Right lobe of liver (tissue), 6 donors: ENCODE measurements around the gene MAML2. TPM values are rescaled to one million over a fixed set of nuclear protein-coding genes. Genes with fewer than 3 reads are reported as not detected.

Experiments used
- ATAC-seq, 4 donors: fragments of 200-7000 bp; cut with Tn5 transposase; one replicate each; pipeline ENCODE4 v1.9.1; 2020; ENCODE audit warnings: mild to moderate bottlenecking in 4 of 4, moderate library complexity in 4 of 4
- DNase-seq, 3 donors: peaks; one replicate each; pipeline ENCODE4 v3.0.0-alpha.2; 2020
- H3K27ac ChIP-seq, 3 donors: fragments of 200-600 bp; one replicate each; pipeline ENCODE4 v1.8.0; 2022
- H3K27me3 ChIP-seq, 2 donors: fragments of 200-600 bp; one replicate each; pipeline ENCODE4 v1.8.0; 2022
- H3K36me3 ChIP-seq, 4 donors: fragments of 200-600 bp; sonication (generic) in 1 of 4; one replicate each; pipeline versions ENCODE4 v1.5.1 to v1.8.0; 2017 to 2022; ENCODE audit warnings: control low read depth in 1 of 4
- H3K4me1 ChIP-seq, 4 donors: fragments of 200-600 bp; sonication (generic) in 1 of 4; one replicate each; pipeline versions ENCODE4 v1.5.1 to v1.8.0; 2017 to 2022; ENCODE audit warnings: control low read depth in 1 of 4
- H3K4me3 ChIP-seq, 3 donors: fragments of 200-600 bp; one replicate each; pipeline ENCODE4 v1.8.0; 2022
- H3K9me3 ChIP-seq, 4 donors: fragments of 200-600 bp; sonication (generic) in 1 of 4; one replicate each; pipeline versions ENCODE4 v1.5.1 to v1.8.0; 2017 to 2022; ENCODE audit warnings: control low read depth in 1 of 4
- POLR2A ChIP-seq: fragments of 450-650 bp; IDR thresholded peaks from one replicate; pipeline ENCODE4 v1.6.1; 2017; ENCODE audit warnings: antibody characterized with exemption, mild to moderate bottlenecking
- WGBS: methylation state at CpG from one replicate; pipeline ENCODE4 v1.1.6; 2018; ENCODE audit warnings: low coverage, low lambda C conversion rate; ENCODE audit not compliant: insufficient coverage; ENCODE audit errors: missing lambda C conversion rate; 5-methylcytosine and 5-hydroxymethylcytosine counted together
- intact Hi-C, 2 donors: fragments of 100-400 bp; cut with DNase I; formaldehyde crosslinking; loops; one replicate each; pipeline versions ENCODE4 v1.11.2 to v1.14.1; 2022
- total RNA-seq, 6 experiments: library from RNA; depleted of rRNA in 2 of 6; stranded (reverse); fragments of >200 nt in 2 of 6; fragmentation: NEBNext Ultra II Directional in 3 of 6; extraction: Animal tissue kit (Norgen Biotek cat#: 25700) in 3 of 6; gene quantifications; one replicate each; pipeline versions ENCODE4 v1.1.0 to v1.2.4, GENCODE V29; 2016 to 2023
- TF ChIP-seq, protein P1 (sequence below), 4 donors: fragments of 200-600 bp in 3 of 4; fragments of 450-650 bp in 1 of 4; IDR thresholded peaks; one replicate each; pipeline versions ENCODE4 v1.5.1 to v1.8.0; 2016 to 2022; ENCODE audit warnings: antibody characterized with exemption in 4 of 4, mild to moderate bottlenecking in 2 of 4
- donor health status: DM: no; HTN: yes; CAD: no.
- donor health status: DM: no; HTN: no; CAD: no.
- donor health status: DM: no; HTN: no; CAD: no.
- donor health status: DM: no; HTN: yes; CAD: no.
- donor health status: DM: no; HTN: yes; CAD: no.

The MAML2 gene
- total RNA-seq, 6 experiments from 2014 or later, result 0.92 to 2.3 (median 1.9) TPM

GRCh38 chr11:96267496-96268032 lies 75.4 kb downstream of the MAML2 start:
- intact Hi-C loops, result no loop called here
- no peak overlapping the region for H3K4me3 ChIP-seq

DNA sequence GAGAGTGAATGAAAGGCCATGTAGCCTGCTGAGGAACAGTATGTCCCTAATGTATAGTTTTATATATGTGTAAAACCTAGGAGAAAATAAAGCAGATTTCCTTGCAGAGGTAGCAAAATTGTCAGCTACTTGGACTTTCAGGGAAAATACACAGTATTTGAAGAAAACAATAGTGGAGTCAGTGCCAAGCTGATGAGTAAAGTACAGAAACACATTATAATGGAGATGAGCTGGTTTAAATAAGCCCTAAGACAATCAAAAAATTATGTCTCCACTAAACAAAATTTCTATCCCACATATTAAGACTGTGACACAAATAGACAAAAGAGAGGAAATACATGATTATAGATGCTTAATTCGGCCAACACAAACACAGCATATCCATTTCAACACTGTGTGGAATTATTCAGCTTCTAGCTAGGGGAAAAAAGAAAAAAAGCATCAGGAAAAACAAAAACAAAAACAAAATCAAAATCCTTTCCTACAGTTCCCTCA lies 75.9 kb downstream of the MAML2 start:
- TF ChIP-seq, protein P1, sequence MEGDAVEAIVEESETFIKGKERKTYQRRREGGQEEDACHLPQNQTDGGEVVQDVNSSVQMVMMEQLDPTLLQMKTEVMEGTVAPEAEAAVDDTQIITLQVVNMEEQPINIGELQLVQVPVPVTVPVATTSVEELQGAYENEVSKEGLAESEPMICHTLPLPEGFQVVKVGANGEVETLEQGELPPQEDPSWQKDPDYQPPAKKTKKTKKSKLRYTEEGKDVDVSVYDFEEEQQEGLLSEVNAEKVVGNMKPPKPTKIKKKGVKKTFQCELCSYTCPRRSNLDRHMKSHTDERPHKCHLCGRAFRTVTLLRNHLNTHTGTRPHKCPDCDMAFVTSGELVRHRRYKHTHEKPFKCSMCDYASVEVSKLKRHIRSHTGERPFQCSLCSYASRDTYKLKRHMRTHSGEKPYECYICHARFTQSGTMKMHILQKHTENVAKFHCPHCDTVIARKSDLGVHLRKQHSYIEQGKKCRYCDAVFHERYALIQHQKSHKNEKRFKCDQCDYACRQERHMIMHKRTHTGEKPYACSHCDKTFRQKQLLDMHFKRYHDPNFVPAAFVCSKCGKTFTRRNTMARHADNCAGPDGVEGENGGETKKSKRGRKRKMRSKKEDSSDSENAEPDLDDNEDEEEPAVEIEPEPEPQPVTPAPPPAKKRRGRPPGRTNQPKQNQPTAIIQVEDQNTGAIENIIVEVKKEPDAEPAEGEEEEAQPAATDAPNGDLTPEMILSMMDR (IDR thresholded peaks at IDR 0.05), result no peak
- no peak for TF ChIP-seq POLR2A
- Histone ChIP-seq H3K27ac (no peak overlapping the region), H3K4me3 (no peak overlapping the region), H3K27me3 (no peaks in the 10 kb centered on the region), H3K9me3 (no peaks in the 10 kb centered on the region), H3K36me3 (no peaks in the 10 kb centered on the region), H3K4me1 (no peaks in the 10 kb centered on the region)
- DNase-seq (no peak), ATAC-seq (peak in 1 of 4 donors; percentile 22)
- 17% methylated on average over 1 of the region's 1 CpG for WGBS
- intact Hi-C loops, result no loop called here

More at GRCh38 chr11:96267496-96268032, 75.4 kb downstream of the MAML2 start:
- peak overlapping the region in 1 of 3 donors; percentile 58 for H3K27ac ChIP-seq
- H3K9me3 ChIP-seq, result no peaks in the 10 kb centered on the region
- WGBS, result 37% methylated on average over 2 of the region's 2 CpGs
- ATAC-seq, result peak in 2 of 4 donors; percentile 13 to 42
- TF ChIP-seq POLR2A, result no peak
- TF ChIP-seq, protein P1 (IDR thresholded peaks at IDR 0.05), result no peak
- H3K36me3 ChIP-seq, result no peaks in the 10 kb centered on the region
- H3K27me3 ChIP-seq, result no peaks in the 10 kb centered on the region
- DNase-seq, result no peak
- H3K4me1 ChIP-seq, result no peaks in the 10 kb centered on the region

DNA sequence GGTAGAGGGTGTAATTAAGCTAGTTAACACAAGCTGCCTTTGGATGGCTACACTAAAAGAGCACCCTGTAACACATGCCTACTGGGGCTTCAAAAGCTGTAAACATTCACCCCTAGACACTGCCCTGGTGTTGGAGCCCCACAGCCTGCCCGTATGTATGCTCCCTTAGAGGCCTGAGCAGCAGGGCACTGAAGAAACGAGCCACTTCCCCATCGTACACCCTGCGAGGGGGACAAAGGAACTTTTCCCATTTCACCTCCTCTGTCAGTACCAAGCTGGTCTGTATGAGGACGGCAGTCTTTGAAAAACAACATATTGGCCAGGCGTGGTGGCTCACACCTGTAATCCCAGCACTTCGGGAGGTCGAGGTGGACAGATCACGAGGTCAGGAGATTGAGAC lies 77.0 kb downstream of the MAML2 start:
- Histone ChIP-seq H3K36me3 (no peaks in the 10 kb centered on the region), H3K27ac (no peak overlapping the region), H3K9me3 (no peaks in the 10 kb centered on the region), H3K27me3 (no peaks in the 10 kb centered on the region), H3K4me1 (no peaks in the 10 kb centered on the region), H3K4me3 (no peak overlapping the region)
- ATAC-seq (peak in 2 of 4 donors; percentile 36 to 50), DNase-seq (no peak)
- 54% methylated on average over 7 of the region's 9 CpGs for WGBS
- intact Hi-C loops, result no loop called here
- TF ChIP-seq, protein P1 (IDR thresholded peaks at IDR 0.05), result no peak
- no peak for TF ChIP-seq POLR2A

DNA sequence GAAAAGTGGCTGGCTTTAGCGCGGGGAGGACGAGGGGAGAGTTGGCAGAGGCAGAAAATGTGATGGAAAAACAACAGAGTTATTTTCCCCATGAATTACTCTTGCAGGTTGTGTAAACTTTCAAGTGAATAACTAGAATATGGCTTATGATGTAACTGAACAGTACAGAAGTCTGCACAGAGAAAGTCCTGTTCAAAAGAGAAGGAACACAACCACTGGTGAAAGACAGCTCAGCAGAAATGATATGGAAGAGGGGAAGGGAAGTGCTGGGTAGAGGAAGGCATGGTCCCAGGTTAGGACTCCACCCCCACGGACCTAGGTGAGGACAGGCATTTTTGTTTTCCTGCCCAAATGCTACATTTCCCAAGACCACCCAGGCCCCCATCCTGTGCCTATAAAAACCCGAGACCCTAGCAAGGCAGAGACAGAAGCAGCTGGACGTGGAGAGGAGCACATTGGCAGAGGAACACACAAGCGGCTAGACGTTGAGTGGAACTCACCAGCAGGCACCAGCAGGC lies 77.7 kb downstream of the MAML2 start:
- WGBS, result 65% methylated on average over 6 of the region's 8 CpGs
- ATAC-seq, result peak in 3 of 4 donors; percentile 45 to 51 (median 45)

DNA sequence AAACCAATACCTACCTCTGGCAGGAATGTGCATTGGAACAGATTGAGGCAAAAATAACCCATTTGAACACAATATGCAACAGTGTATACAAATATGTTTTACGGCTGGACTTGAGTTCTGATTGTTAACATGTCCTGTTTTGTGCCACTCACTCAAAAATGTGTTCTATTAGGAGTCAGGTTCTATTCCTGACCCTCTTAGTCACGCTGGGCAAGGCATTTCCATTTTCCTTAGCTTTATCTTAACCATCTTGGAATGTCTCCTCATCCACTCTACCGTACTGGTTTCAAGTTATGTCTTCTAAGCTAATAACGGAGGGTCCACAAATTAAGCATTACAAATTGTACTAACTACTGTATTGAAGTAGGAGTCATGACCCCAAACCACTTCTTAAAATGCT lies 78.6 kb downstream of the MAML2 start:
- no peak for TF ChIP-seq POLR2A
- TF ChIP-seq, protein P1 (IDR thresholded peaks at IDR 0.05), result no peak
- DNase-seq, result no peak
- 64% methylated on average over 4 of the region's 4 CpGs for WGBS
- Histone ChIP-seq H3K27ac (no peak overlapping the region), H3K27me3 (no peaks in the 10 kb centered on the region), H3K36me3 (no peaks in the 10 kb centered on the region), H3K9me3 (no peaks in the 10 kb centered on the region), H3K4me1 (no peaks in the 10 kb centered on the region), H3K4me3 (no peak overlapping the region)
- intact Hi-C loops, result no loop called here
- no peak for ATAC-seq

More for the DNA sequence above, 77.7 kb downstream of the MAML2 start:
- intact Hi-C loops, result no loop called here
- no peaks in the 10 kb centered on the region for H3K36me3 ChIP-seq
- no peak overlapping the region for H3K4me3 ChIP-seq
- no peak for TF ChIP-seq POLR2A
- no peak for DNase-seq
- no peaks in the 10 kb centered on the region for H3K9me3 ChIP-seq
- no peaks in the 10 kb centered on the region for H3K4me1 ChIP-seq
- H3K27me3 ChIP-seq, result no peaks in the 10 kb centered on the region
- no peak overlapping the region for H3K27ac ChIP-seq
